PFSK-1 (cell line): ENCODE results near the gene ZBTB32.

Source experiments
- POLR2AphosphoS5 ChIP-seq: IDR thresholded peaks from 2 replicates; pipeline ENCODE4 v1.6.1; 2012; ENCODE audit warnings: low read depth, mild to moderate bottlenecking, control low read depth, low read length, moderate library complexity
- REST ChIP-seq, 2 experiments: IDR thresholded peaks; 2 replicates each; pipeline versions ENCODE4 v1.6.1 to v1.8.0; 2011 to 2012; ENCODE audit warnings: low read depth in 2 of 2, low read length in 2 of 2, control low read depth in 1 of 2, inconsistent platforms in 1 of 2, mild to moderate bottlenecking in 1 of 2, moderate library complexity in 1 of 2; ENCODE audit not compliant: insufficient read depth in 1 of 2

GRCh38 chr19:35734889-35735288 is 30.5 kb downstream of the ZBTB32 start:
- TF ChIP-seq POLR2AphosphoS5 (no peak), REST (IDR thresholded peaks at IDR 0.05; ENCODE audit: insufficient read depth in 1 of 2, low read depth in 2 of 2, low read length in 2 of 2) (no peak)
